ENCODE data around the gene AGA. TPM values are rescaled to one million over a fixed set of nuclear protein-coding genes. Genes with fewer than 3 reads are reported as not detected.

Gene AGA
- total RNA-seq, 1 experiment from 2014 or later = 35.4 TPM

GRCh38 chr4:177393236-177393635 is 49.0 kb downstream of the AGA start:
- Mint-ChIP-seq H3K36me3 (ENCODE audit: insufficient read depth, unreplicated experiment) (no peaks in the 10 kb centered on the region), H3K27me3 (ENCODE audit: insufficient read depth, unreplicated experiment) (peaks cover 6% of the 10 kb centered on the region), H3K4me3 (ENCODE audit: unreplicated experiment) (no peak overlapping the region), H3K27ac (ENCODE audit: unreplicated experiment) (no peak overlapping the region), H3K4me1 (ENCODE audit: low read depth, unreplicated experiment) (no peaks in the 10 kb centered on the region), H3K9me3 (ENCODE audit: unreplicated experiment) (no peaks in the 10 kb centered on the region)
- ChIA-PET CTCF (no interaction called here), POLR2A (interaction anchor here (1.0 kb wide), 1 partner anchor 49 kb away, joined by 3 read pairs; the partner anchor contains the start of gene AGA)
- intact Hi-C loops (cut with micrococcal nuclease; ENCODE audit: unreplicated experiment) = no loop called here
- DNase-seq = no peak
- Histone ChIP-seq H3K4me3 (ENCODE audit: low read depth, low read length) (no peak overlapping the region), H3K36me3 (ENCODE audit: control insufficient read depth, insufficient read depth, low read length) (no peaks in the 10 kb centered on the region), H3K27me3 (replicated peaks; ENCODE audit: control insufficient read depth, insufficient read depth, low read length) (no peaks in the 10 kb centered on the region), H3K4me1 (no peaks in the 10 kb centered on the region), H3K9me3 (no peaks in the 10 kb centered on the region)
- no TSS peak for BruUV-seq (replicated peaks)
- no peak for TF ChIP-seq CTCF (IDR thresholded peaks at IDR 0.05; ENCODE audit: insufficient read depth in 1 of 2, low read depth in 1 of 2, low read length in 1 of 2, severe bottlenecking in 1 of 2, unreplicated experiment in 1 of 2)

- Histone ChIP-seq H3K36me3 (ENCODE audit: control insufficient read depth, insufficient read depth, low read length) (no peaks in the 10 kb centered on the region), H3K4me3 (ENCODE audit: low read depth, low read length) (no peak overlapping the region), H3K9me3 (no peaks in the 10 kb centered on the region), H3K4me1 (no peaks in the 10 kb centered on the region), H3K27me3 (replicated peaks; ENCODE audit: control insufficient read depth, insufficient read depth, low read length) (no peaks in the 10 kb centered on the region)
- H3K27me3 Mint-ChIP-seq (ENCODE audit: insufficient read depth, unreplicated experiment) = peaks cover 6% of the 10 kb centered on the region
- no peaks in the 10 kb centered on the region for H3K36me3 Mint-ChIP-seq (ENCODE audit: insufficient read depth, unreplicated experiment)
- POLR2A ChIA-PET = no interaction called here
- CTCF ChIA-PET = interaction anchor here (0.6 kb wide), 1 partner anchor 76 kb away, joined by 3 read pairs; no protein-coding TSS in a partner anchor
- no peaks in the 10 kb centered on the region for H3K9me3 Mint-ChIP-seq (ENCODE audit: unreplicated experiment)
- no peak overlapping the region for H3K27ac Mint-ChIP-seq (ENCODE audit: unreplicated experiment)
- no peak for DNase-seq
- no TSS peak for BruUV-seq (replicated peaks)
- TF ChIP-seq CTCF (IDR thresholded peaks at IDR 0.05; ENCODE audit: insufficient read depth in 1 of 2, low read depth in 1 of 2, low read length in 1 of 2, severe bottlenecking in 1 of 2, unreplicated experiment in 1 of 2) = no peak
- no peak overlapping the region for H3K4me3 Mint-ChIP-seq (ENCODE audit: unreplicated experiment)
- intact Hi-C loops (cut with micrococcal nuclease; ENCODE audit: unreplicated experiment) = no loop called here
- no peaks in the 10 kb centered on the region for H3K4me1 Mint-ChIP-seq (ENCODE audit: low read depth, unreplicated experiment)
Measured at GRCh38 chr4:177391953-177392352, 50.3 kb downstream of the AGA start.

GRCh38 chr4:177391287-177391686 is 51.0 kb downstream of the AGA start:
- no peaks in the 10 kb centered on the region for H3K36me3 Mint-ChIP-seq (ENCODE audit: insufficient read depth, unreplicated experiment)
- no peaks in the 10 kb centered on the region for H3K9me3 Mint-ChIP-seq (ENCODE audit: unreplicated experiment)
- H3K4me3 Mint-ChIP-seq (ENCODE audit: unreplicated experiment) = no peak overlapping the region
- no peaks in the 10 kb centered on the region for H3K4me1 Mint-ChIP-seq (ENCODE audit: low read depth, unreplicated experiment)
- no TSS peak for BruUV-seq (replicated peaks)
- Histone ChIP-seq H3K27me3 (replicated peaks; ENCODE audit: control insufficient read depth, insufficient read depth, low read length) (no peaks in the 10 kb centered on the region), H3K4me1 (no peaks in the 10 kb centered on the region), H3K36me3 (ENCODE audit: control insufficient read depth, insufficient read depth, low read length) (no peaks in the 10 kb centered on the region), H3K9me3 (no peaks in the 10 kb centered on the region), H3K4me3 (ENCODE audit: low read depth, low read length) (no peak overlapping the region)
- intact Hi-C loops (cut with micrococcal nuclease; ENCODE audit: unreplicated experiment) = no loop called here
- no peak overlapping the region for H3K27ac Mint-ChIP-seq (ENCODE audit: unreplicated experiment)
- no peak for TF ChIP-seq CTCF (IDR thresholded peaks at IDR 0.05; ENCODE audit: insufficient read depth in 1 of 2, low read depth in 1 of 2, low read length in 1 of 2, severe bottlenecking in 1 of 2, unreplicated experiment in 1 of 2)
- no peak for DNase-seq
- POLR2A ChIA-PET = no interaction called here
- CTCF ChIA-PET = no interaction called here
- peaks cover 6% of the 10 kb centered on the region for H3K27me3 Mint-ChIP-seq (ENCODE audit: insufficient read depth, unreplicated experiment)
